GM12878 (cell line): ENCODE measurements around the gene CROCC.

Experiments used
- CTCF ChIP-seq, 3 experiments: IDR thresholded peaks in 2 of 3; conservative IDR thresholded peaks in 1 of 3; 2 replicates each; pipeline ENCODE4 v1.5.1; 2011; ENCODE audit warnings: low read depth in 3 of 3, low read length in 3 of 3, mild to moderate bottlenecking in 3 of 3, control low read depth in 2 of 3, moderate library complexity in 2 of 3, inconsistent platforms in 1 of 3, mixed read lengths in 1 of 3; ENCODE audit not compliant: control insufficient read depth in 2 of 3, insufficient read depth in 1 of 3; ENCODE audit errors: extremely low read depth in 1 of 3
- ESRRA ChIP-seq: IDR thresholded peaks from 2 replicates; pipeline ENCODE4 v1.6.1; 2012; ENCODE audit warnings: mild to moderate bottlenecking, low read length, improper control_type of control experiment
- EZH2 ChIP-seq: IDR thresholded peaks from 2 replicates; pipeline ENCODE4 v1.6.1; 2012; ENCODE audit warnings: low read depth, mild to moderate bottlenecking, control low read depth, inconsistent platforms, low read length, borderline replicate concordance; ENCODE audit not compliant: control insufficient read depth
- FOS ChIP-seq: IDR thresholded peaks from 3 replicates; pipeline ENCODE4 v1.6.1; 2011; ENCODE audit warnings: borderline replicate concordance; ENCODE audit not compliant: insufficient read length; ENCODE audit errors: extremely low read depth
- JUNB ChIP-seq: IDR thresholded peaks from 2 replicates; pipeline ENCODE4 v1.6.1; 2016; ENCODE audit warnings: antibody characterized with exemption, mild to moderate bottlenecking
- MTA3 ChIP-seq: IDR thresholded peaks from 2 replicates; pipeline ENCODE4 v1.6.1; 2012; ENCODE audit warnings: low read length, inconsistent platforms, borderline replicate concordance
- POLR2A ChIP-seq: IDR thresholded peaks from 2 replicates; pipeline ENCODE4 v1.6.1; 2011; ENCODE audit warnings: low read depth, mild to moderate bottlenecking, low read length
- POLR2AphosphoS5 ChIP-seq: IDR thresholded peaks from 2 replicates; pipeline ENCODE4 v1.6.1; 2011; ENCODE audit warnings: mild to moderate bottlenecking, low read length, inconsistent platforms
- PRDM15 ChIP-seq: fragments of 450-650 bp; formaldehyde crosslinking; IDR thresholded peaks from 2 replicates; pipeline ENCODE4 v1.4.0; 2020; ENCODE audit warnings: mild to moderate bottlenecking, moderate library complexity
- RFX5 ChIP-seq: IDR thresholded peaks from 2 replicates; pipeline ENCODE4 v1.6.1; 2011; ENCODE audit warnings: low read depth, low read length, improper control_type of control experiment
- SMC3 ChIP-seq: IDR thresholded peaks from 2 replicates; pipeline ENCODE4 v1.6.1; 2011; ENCODE audit warnings: low read length, improper control_type of control experiment, borderline replicate concordance

- TF ChIP-seq EZH2 (no peak), SMC3 (no peak), POLR2A (no peak), FOS (no peak), JUNB (no peak), CTCF (IDR thresholded peaks at IDR 0.05 in 2 of 3, conservative IDR thresholded peaks at IDR 0.05 in 1 of 3; ENCODE audit: control insufficient read depth in 2 of 3, extremely low read depth in 1 of 3, insufficient read depth in 1 of 3, low read depth in 3 of 3, low read length in 3 of 3) (peak; percentile 28 to 58 (median 37); a peak in 4 of 6 replicates), PRDM15 (CRISPR knock-in tag) (no peak), MTA3 (no peak), RFX5 (no peak), POLR2AphosphoS5 (no peak), ESRRA (no peak)
Observed at GRCh38 chr1:16986962-16987361, 65.2 kb downstream of the CROCC start.
